ENCODE results near the gene TMEM167B.

DNA sequence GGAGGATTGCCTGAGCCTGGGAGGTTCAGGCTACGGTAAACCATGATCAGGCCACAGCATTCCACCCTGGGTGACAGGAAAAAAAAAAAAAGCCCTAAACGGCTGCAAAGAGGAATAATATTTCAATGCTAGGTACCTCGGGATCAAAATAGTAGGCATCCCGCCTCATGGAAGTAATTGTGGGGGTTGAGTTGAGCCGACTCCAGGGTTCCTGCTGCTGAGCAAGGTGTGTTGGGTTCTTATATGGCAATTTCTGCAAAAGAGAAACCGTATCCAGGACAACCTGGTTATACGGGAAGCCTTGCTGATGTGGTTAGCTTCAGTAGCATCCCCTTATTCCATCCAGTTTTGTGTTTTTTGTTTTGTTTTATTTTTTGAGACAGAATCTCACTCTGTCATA lies 17.2 kb downstream of the TMEM167B start:
- TF ChIP-seq, protein P1, sequence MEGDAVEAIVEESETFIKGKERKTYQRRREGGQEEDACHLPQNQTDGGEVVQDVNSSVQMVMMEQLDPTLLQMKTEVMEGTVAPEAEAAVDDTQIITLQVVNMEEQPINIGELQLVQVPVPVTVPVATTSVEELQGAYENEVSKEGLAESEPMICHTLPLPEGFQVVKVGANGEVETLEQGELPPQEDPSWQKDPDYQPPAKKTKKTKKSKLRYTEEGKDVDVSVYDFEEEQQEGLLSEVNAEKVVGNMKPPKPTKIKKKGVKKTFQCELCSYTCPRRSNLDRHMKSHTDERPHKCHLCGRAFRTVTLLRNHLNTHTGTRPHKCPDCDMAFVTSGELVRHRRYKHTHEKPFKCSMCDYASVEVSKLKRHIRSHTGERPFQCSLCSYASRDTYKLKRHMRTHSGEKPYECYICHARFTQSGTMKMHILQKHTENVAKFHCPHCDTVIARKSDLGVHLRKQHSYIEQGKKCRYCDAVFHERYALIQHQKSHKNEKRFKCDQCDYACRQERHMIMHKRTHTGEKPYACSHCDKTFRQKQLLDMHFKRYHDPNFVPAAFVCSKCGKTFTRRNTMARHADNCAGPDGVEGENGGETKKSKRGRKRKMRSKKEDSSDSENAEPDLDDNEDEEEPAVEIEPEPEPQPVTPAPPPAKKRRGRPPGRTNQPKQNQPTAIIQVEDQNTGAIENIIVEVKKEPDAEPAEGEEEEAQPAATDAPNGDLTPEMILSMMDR (IDR thresholded peaks at IDR 0.05) = no peak
- no peak for TF ChIP-seq EZH2 (IDR thresholded peaks at IDR 0.05)
